Choroid plexus epithelial cell (primary cell): ENCODE results near the gene TOM1.

ENCODE experiments used
- DNase-seq: peaks from one replicate; pipeline ENCODE4 v3.0.0-alpha.2; 2010; ENCODE audit warnings: low read depth
- H3K4me3 ChIP-seq: 2 replicates; pipeline ENCODE4 v1.5.1; 2011; ENCODE audit warnings: low read depth, mild to moderate bottlenecking, control low read depth, low read length, moderate library complexity
- TF ChIP-seq, protein P1 (sequence below): conservative IDR thresholded peaks from 2 replicates; pipeline ENCODE4 v1.5.1; 2011; ENCODE audit warnings: low read depth, mild to moderate bottlenecking, control low read depth, inconsistent platforms, low read length, moderate library complexity

TOM1 gene

DNA sequence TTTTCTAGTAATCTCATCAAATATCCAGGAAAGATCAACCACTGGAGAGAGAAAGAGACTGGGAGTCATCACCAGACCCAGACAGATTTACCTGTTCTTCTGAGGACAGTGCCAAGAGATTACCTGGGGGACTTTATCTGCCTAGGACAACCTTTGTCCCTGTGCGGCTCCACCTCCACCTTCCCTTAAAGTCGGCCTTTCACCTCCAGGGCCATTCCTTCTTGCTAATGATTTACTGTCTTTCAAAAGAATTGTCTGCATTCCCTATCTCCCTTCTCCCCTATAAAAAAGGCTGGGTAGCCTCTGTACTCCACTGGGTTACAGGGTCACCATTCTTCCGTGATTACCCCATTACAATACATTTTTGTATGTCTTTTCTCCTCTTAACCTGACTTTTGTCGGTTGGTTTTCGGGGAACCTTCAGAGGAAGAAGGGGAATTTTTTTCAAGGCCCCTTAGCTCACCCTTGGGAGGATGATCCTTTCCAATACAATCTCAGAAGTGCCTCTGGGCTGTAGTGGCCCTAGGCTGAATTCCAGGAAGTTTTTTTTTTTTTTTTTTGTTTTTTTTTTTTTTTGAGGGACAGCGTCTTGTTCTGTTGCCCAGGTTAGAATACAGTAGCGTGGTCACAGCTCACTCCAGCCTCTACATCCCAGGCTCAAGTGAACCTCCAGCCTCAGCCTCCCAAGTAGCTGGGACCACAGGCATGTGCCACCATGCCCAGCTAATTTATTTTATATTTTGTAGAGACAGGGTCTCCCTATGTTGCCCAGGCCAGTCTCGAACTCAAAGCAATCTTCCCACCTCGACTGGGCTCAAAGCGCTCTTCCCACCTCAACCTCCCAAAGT is 79.7 kb downstream of the TOM1 start:
- DNase-seq: no peak
- TF ChIP-seq, protein P1, sequence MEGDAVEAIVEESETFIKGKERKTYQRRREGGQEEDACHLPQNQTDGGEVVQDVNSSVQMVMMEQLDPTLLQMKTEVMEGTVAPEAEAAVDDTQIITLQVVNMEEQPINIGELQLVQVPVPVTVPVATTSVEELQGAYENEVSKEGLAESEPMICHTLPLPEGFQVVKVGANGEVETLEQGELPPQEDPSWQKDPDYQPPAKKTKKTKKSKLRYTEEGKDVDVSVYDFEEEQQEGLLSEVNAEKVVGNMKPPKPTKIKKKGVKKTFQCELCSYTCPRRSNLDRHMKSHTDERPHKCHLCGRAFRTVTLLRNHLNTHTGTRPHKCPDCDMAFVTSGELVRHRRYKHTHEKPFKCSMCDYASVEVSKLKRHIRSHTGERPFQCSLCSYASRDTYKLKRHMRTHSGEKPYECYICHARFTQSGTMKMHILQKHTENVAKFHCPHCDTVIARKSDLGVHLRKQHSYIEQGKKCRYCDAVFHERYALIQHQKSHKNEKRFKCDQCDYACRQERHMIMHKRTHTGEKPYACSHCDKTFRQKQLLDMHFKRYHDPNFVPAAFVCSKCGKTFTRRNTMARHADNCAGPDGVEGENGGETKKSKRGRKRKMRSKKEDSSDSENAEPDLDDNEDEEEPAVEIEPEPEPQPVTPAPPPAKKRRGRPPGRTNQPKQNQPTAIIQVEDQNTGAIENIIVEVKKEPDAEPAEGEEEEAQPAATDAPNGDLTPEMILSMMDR: no peak

DNA sequence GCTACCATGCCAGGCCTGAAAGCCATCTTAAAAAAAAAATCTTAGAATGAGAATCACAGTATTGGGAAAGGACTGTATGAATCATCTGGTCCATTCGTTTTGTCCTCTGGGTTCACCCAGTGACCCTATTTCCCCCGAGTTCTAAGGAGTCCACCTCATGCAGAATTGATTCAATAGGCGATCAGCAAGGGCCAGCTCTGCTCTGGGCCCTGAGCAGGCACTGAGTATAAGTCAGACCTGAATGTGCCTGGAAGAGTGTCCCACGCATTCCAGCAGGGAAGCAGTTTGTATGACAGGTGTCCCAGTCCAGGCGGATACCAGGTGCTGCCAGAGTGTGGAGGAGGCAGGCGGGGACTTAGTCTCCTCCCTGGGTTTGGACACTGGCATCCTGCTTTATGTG is 80.3 kb downstream of the TOM1 start:
- TF ChIP-seq, protein P1: no peak
- DNase-seq: no peak
- no peak overlapping the region for H3K4me3 ChIP-seq

More for the DNA sequence above, 79.7 kb downstream of the TOM1 start:
- H3K4me3 ChIP-seq: no peak overlapping the region

DNA sequence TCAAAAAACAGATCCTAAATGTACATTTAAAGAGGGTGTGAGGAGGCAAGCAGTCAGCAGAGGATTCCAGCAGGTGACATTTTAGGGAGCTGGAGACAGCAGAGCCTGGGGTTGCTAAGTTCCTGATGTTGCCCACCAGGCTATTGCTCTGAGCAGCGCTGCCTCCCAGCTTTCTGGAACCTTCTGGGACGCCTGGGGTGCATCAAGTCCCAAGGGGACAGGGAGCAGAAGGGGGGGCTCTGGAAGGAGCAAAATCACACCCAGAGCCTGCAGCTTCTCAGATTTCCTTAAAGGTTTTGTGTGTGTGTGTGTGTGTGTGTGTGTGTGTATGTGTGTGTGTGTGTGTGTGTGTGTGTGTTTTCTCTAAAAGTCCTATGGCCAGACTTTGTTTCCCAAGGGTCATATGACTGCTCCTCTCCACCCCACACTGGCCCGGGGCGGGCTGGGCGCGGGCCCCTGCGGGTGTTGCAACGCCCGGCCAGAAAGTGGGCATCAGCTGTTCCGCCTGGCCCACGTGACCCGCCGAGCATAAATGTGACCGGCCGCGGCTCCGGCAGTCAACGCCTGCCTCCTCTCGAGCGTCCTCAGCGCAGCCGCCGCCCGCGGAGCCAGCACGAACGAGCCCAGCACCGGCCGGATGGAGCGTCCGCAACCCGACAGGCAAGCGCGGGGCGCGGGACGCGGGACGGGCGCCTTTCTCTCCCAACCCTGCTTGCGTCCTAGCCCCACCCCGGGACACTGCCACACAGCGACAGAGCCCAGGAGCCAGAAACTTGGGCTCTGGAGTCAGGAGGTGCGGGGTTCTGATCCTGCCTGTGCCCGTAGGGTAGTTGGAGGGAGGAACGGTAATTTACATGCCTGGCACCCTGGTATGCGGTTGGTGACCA is 81.1 kb downstream of the TOM1 start, which contains the start of gene HMOX1:
Gene HMOX1 (plus strand): TSS at position 560 of the 887 bp plus-strand sequence. CDS start 78 bp downstream, at position 638.
- peak; percentile 91 for DNase-seq
- TF ChIP-seq, protein P1: no peak
- H3K4me3 ChIP-seq: peak within 1 kb of the TSS; percentile 81

DNA sequence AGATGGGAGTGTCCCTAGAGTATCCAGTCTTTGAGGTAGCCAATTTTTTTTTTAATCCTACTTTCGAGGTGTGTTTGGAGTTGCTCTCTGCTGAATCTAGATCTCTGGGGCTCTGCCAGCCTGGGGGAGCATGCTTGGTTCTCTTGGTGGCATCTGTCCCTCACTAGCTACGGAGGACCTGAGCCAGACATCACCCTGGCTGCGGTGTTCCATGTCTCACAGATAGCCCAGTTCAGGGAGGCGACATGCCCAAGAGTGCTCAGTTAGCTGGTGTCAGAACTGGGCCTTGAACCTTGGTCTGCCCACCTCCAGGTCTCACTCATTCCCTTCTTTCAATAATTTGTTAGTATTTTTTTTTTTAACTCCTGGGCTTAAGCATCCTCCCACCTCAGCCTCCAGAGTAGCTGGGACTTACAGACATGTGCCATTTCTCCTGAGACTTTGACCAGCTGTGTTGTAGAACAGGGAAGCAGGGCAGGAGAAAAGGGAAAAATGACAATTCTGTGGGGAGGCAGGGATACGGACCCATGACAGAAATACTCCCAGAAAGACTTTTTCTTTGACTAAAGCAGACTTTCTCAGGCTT is 81.8 kb downstream of the TOM1 start:
- TF ChIP-seq, protein P1: no peak
- peak overlapping the region; percentile 81 for H3K4me3 ChIP-seq
- DNase-seq: no peak

DNA sequence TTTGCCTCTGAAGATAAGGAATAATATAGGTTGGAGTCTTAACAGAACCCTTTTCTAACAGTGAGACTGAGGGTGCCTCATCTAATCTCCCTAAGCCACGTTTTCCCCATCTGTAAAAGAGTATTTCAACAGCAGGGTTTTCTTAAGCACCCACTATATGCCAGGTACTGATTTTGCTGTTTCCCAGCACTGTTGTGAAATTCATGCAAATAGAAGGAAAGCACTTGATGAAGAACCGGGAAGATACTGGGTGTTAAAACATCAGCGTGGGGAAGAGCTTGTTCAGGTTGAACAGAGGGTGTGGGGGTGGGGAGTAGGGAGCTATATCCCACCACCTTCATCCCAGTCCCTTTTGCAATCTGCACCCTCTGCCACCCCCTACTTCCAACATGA is 84.0 kb downstream of the TOM1 start:
- TF ChIP-seq, protein P1: no peak
- no peak for DNase-seq
- no peak overlapping the region for H3K4me3 ChIP-seq

DNA sequence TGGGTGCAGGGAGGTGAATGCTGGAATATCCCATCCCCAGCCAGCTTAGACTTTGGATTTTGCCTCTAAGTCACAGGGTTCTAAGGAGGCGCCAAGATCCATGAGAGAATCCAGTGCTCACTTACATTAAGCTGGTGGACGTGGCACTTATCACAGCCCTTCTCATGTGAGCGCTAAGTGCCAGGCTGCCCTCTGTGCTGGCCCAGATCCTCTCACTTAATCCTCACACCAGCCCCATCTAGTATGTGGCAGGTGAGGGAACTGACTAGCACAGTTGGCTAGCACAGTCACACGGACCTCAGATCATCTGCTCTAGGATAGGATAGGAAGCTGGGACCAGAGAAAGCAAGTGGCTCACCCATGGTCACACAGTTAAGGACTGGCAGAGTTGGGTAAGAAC is 84.8 kb downstream of the TOM1 start:
- H3K4me3 ChIP-seq: no peak overlapping the region
- no peak for DNase-seq
- TF ChIP-seq, protein P1: no peak
